B cell (primary cell): ENCODE data around the gene VPS54.

ENCODE experiments used
- EZH2 ChIP-seq: IDR thresholded peaks from 2 replicates; pipeline ENCODE4 v1.6.1; 2012; ENCODE audit warnings: borderline replicate concordance, low read depth, mild to moderate bottlenecking, moderate library complexity, low read length; ENCODE audit not compliant: insufficient read depth, poor library complexity, severe bottlenecking
- TF ChIP-seq, protein P1 (sequence below): fragments of 200-600 bp; IDR thresholded peaks from one replicate; pipeline ENCODE4 v1.8.0; 2022; ENCODE audit warnings: antibody characterized with exemption, mild to moderate bottlenecking

DNA sequence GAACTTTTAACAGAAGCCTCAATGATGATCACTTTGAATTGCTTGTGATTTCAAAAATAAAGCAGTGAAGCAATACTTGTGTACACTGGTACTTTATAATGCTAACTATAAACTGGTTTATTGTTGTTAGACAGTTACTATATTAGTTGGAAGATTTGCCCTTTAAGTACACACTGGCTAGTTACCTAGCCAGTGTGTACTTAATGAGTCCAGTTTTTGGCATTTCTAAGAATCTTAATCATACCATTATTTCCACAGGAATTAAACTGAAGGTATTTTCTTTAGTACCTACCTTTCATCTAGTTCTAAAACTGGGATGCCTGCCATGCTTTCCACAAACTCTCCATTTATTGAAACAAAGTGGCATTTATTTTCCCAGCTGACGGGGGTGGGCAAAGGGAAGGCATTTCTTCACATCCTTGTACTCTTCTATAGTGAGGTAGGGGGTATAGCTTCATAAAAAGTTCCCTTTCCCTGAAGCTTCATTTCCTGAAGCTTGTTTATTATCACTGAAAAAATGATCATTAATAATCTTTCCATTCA is 127.7 kb downstream of the VPS54 start:
- TF ChIP-seq, protein P1, sequence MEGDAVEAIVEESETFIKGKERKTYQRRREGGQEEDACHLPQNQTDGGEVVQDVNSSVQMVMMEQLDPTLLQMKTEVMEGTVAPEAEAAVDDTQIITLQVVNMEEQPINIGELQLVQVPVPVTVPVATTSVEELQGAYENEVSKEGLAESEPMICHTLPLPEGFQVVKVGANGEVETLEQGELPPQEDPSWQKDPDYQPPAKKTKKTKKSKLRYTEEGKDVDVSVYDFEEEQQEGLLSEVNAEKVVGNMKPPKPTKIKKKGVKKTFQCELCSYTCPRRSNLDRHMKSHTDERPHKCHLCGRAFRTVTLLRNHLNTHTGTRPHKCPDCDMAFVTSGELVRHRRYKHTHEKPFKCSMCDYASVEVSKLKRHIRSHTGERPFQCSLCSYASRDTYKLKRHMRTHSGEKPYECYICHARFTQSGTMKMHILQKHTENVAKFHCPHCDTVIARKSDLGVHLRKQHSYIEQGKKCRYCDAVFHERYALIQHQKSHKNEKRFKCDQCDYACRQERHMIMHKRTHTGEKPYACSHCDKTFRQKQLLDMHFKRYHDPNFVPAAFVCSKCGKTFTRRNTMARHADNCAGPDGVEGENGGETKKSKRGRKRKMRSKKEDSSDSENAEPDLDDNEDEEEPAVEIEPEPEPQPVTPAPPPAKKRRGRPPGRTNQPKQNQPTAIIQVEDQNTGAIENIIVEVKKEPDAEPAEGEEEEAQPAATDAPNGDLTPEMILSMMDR = no peak
- TF ChIP-seq EZH2 = no peak
